SK-N-MC (cell line): ENCODE data around the gene ABCA5.

Experiments
- EZH2 ChIP-seq: fragments of 200-600 bp; sonication (generic); IDR thresholded peaks from one replicate; pipeline ENCODE4 v1.6.1; 2017; ENCODE audit warnings: antibody characterized with exemption
- FOXP2 ChIP-seq: optimal IDR thresholded peaks from 2 replicates; pipeline ENCODE3; 2011; ENCODE audit warnings: mild to moderate bottlenecking, moderate library complexity; ENCODE audit not compliant: insufficient read depth; ENCODE audit errors: extremely low read length, control extremely low read depth
- POLR2AphosphoS5 ChIP-seq: IDR thresholded peaks from 2 replicates; pipeline ENCODE4 v1.6.1; 2012; ENCODE audit warnings: mild to moderate bottlenecking, low read depth, low read length, borderline replicate concordance

DNA sequence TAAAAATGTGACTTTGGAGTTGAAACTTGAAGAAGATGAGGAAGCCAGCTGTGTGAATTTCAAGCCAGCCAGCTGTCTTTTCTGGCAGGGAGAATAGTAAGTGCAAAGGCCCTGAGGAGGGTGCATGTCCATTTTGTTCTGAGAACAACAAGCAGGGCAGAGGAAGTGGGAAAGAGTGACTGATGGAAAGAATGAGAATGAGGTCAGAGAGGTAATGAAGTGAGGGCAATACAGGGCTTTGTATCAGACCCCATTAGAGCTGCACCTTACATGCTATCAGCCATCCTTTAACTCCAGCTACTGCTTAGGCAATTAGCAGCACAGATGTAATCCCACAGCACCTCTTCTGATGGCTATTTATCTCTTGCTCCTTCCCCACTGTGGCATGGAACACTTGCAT lies 34.2 kb upstream of the ABCA5 start:
- no peak for TF ChIP-seq POLR2AphosphoS5
- TF ChIP-seq EZH2: no peak
- TF ChIP-seq FOXP2: no peak
